Thyroid gland (tissue), 4 donors: ENCODE measurements around the gene MIEF1. TPM values are rescaled to one million over a fixed set of nuclear protein-coding genes. Genes with fewer than 3 reads are reported as not detected.

Experiments
- DNase-seq, 2 donors: peaks; one replicate each; pipeline ENCODE4 v3.0.0-alpha.2; 2019
- H3K27ac ChIP-seq, 3 donors: fragments of 200-600 bp; sonication (generic); 1 replicate in 2 of 3; 2 replicates in 1 of 3; pipeline ENCODE4 v1.5.1; 2016 to 2019; ENCODE audit warnings: mild to moderate bottlenecking in 1 of 3, moderate library complexity in 1 of 3
- H3K27me3 ChIP-seq: fragments of 200-600 bp; sonication (generic); one replicate; pipeline ENCODE4 v1.5.1; 2019
- H3K36me3 ChIP-seq, 2 donors: fragments of 200-600 bp; sonication (generic); one replicate each; pipeline ENCODE4 v1.5.1; 2016 to 2019
- H3K4me1 ChIP-seq, 2 donors: fragments of 200-600 bp; sonication (generic); one replicate each; pipeline ENCODE4 v1.5.1; 2017 to 2019
- H3K4me3 ChIP-seq, 3 donors: fragments of 200-600 bp; sonication (generic); replicated peaks in 1 of 3; 1 replicate in 2 of 3; 2 replicates in 1 of 3; pipeline ENCODE4 v1.5.1; 2016; ENCODE audit warnings: mild to moderate bottlenecking in 1 of 3
- H3K9me3 ChIP-seq: fragments of 200-600 bp; sonication (generic); one replicate; pipeline ENCODE4 v1.5.1; 2017
- POLR2A ChIP-seq, 2 donors: fragments of 450-650 bp; IDR thresholded peaks; one replicate each; pipeline ENCODE4 v1.6.1; 2017; ENCODE audit warnings: antibody characterized with exemption in 2 of 2, mild to moderate bottlenecking in 2 of 2, moderate library complexity in 1 of 2
- WGBS, 2 donors: methylation state at CpG; one replicate each; pipeline ENCODE4 v1.1.5; 2017; 5-methylcytosine and 5-hydroxymethylcytosine counted together
- intact Hi-C: fragments of 100-400 bp; cut with DNase I; formaldehyde crosslinking; loops from one replicate; pipeline ENCODE4 v1.15.1; 2023
- total RNA-seq, 4 donors: library from RNA; depleted of rRNA; stranded (reverse); fragments of >200 nt; gene quantifications; one replicate each; pipeline ENCODE4 v1.2.3, GENCODE V29; 2016
- TF ChIP-seq, protein P1 (sequence below), 6 experiments: fragments of 200-600 bp in 3 of 6; fragments of 450-650 bp in 3 of 6; sonication (generic) in 3 of 6; IDR thresholded peaks; one replicate each; pipeline ENCODE4 v1.5.1; 2016 to 2019; ENCODE audit warnings: antibody characterized with exemption in 6 of 6, mild to moderate bottlenecking in 2 of 6, inconsistent platforms in 1 of 6, moderate library complexity in 1 of 6

Gene MIEF1
- total RNA-seq, 4 donors from 2014 or later: 21.4 to 30.5 (median 26.7) TPM

DNA sequence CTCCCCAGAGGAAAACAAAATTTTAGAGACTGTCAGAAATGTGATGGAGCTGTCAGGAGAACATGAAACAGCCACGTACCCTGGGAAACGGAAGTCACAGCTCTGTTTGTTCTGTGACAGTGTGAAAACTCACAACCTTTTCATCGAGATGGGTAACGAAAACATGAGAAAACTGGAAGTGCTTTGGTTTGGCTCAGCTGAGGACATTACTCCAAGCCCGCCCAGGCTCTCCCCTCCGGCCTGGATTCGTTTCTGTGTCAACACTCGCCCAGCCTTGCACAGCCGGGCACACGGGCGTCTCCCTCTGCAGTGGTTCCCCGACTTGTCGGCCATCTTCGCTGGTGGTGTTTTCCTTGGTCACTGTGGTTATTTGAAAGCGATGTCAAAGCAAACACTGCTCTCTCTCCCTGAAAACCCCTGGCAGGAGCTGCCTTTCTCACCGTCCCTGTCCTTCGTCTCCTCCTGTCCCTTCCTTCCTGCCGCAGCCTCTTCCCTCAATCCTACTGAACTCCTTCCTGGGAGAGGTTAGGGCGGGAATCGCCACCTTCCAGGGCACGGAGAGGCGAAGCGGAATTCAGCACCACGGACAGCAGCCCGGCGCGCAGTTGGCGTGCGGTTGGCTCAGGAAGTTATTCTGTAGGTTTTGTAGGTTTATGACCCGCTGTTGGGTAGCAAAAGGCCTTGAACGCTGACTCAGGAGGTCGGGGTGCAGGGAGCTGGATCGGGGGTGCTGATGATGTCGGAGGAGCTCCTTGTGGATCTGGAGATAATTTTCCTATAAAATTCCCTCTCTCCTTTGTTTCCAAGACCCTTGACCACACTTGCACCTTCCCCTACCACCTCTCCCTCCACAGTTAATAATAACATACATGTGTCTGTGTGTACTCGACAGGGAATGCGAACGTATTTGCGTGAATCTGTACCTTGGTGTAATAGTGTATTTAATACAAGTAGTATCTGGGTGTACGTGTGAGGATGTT, 43.6 kb downstream of the MIEF1 start:
- TF ChIP-seq, protein P1, sequence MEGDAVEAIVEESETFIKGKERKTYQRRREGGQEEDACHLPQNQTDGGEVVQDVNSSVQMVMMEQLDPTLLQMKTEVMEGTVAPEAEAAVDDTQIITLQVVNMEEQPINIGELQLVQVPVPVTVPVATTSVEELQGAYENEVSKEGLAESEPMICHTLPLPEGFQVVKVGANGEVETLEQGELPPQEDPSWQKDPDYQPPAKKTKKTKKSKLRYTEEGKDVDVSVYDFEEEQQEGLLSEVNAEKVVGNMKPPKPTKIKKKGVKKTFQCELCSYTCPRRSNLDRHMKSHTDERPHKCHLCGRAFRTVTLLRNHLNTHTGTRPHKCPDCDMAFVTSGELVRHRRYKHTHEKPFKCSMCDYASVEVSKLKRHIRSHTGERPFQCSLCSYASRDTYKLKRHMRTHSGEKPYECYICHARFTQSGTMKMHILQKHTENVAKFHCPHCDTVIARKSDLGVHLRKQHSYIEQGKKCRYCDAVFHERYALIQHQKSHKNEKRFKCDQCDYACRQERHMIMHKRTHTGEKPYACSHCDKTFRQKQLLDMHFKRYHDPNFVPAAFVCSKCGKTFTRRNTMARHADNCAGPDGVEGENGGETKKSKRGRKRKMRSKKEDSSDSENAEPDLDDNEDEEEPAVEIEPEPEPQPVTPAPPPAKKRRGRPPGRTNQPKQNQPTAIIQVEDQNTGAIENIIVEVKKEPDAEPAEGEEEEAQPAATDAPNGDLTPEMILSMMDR (IDR thresholded peaks at IDR 0.05): no peak
- no peak for TF ChIP-seq POLR2A (IDR thresholded peaks at IDR 0.05)
- DNase-seq: peak; percentile 64 to 70
- no peak overlapping the region for H3K27ac ChIP-seq
- WGBS, 2 donors: 22 to 28% methylated on average over 38 to 39 of the region's 39 CpGs
- H3K4me3 ChIP-seq: no peak overlapping the region
- H3K27me3 ChIP-seq: no peaks in the 10 kb centered on the region
- no peaks in the 10 kb centered on the region for H3K36me3 ChIP-seq
- H3K9me3 ChIP-seq: no peaks in the 10 kb centered on the region
- intact Hi-C loops: no loop called here
- peaks cover 16 to 24% of the 10 kb centered on the region in 2 donors for H3K4me1 ChIP-seq

DNA sequence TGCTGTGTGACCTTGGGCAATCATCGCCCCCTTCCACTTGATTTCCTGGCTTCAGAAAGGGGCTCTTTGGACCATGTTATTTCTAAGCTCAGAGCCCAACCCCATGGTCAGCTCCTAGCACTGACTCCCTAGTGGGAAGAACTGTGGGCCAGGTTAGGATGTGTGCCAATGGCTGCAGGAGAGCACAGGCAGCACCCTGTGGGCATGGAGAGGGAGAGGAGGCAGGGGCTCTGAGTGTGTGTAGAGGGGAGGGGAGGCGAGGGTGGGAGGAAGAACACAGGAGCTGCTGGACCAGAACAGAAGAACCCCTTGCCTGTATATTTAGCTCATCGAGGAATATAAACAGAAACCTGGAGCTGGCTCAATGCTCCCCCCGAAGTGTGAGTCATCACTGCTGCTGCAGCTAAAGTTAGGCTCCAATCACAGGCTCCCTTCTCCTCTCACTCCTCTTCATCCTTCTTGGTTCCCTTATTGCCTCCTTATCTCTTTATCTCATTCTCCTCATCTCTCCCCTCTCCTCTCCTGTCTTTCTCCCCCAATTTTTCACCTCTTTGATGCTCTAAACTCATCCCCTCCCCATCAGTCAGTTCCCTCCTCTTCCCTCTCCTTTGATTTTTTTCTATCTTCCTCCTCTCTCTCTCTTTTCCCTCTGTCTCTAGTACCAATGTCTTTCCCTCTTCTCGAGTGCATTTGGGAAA, 44.9 kb downstream of the MIEF1 start:
- no peaks in the 10 kb centered on the region for H3K36me3 ChIP-seq
- H3K27ac ChIP-seq: peak overlapping the region; percentile 69 to 80 (median 77)
- DNase-seq: peak; percentile 90 to 95
- intact Hi-C loops: no loop called here
- H3K27me3 ChIP-seq: no peaks in the 10 kb centered on the region
- no peak for TF ChIP-seq POLR2A (IDR thresholded peaks at IDR 0.05)
- TF ChIP-seq, protein P1 (IDR thresholded peaks at IDR 0.05): no peak
- peaks cover 17 to 27% of the 10 kb centered on the region in 2 donors for H3K4me1 ChIP-seq
- WGBS, 2 donors: 18 to 25% methylated on average over 5 of the region's 5 CpGs
- no peaks in the 10 kb centered on the region for H3K9me3 ChIP-seq
- no peak overlapping the region for H3K4me3 ChIP-seq

DNA sequence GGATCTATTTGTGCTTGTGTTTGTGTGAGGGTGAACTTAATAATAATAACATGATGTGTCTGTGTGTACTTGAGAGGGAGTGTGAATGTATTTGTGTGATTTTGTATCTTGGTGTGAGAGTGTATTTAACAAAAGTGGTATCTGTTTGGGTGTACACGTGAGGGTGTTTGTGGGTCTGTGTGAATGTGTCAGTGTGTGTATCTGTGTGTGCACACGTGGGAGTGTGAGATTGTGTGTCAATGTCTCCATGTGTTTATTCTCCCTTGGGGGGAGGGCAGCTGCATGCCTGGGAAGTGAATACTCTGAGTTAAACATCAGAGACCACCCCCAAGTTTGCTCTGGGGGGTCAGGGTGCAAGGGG, 45.5 kb downstream of the MIEF1 start:
- H3K27ac ChIP-seq: peak overlapping the region; percentile 69 to 80 (median 77)
- 19 to 24% methylated on average over 2 of the region's 2 CpGs for WGBS, 2 donors
- H3K4me3 ChIP-seq: no peak overlapping the region
- TF ChIP-seq POLR2A (IDR thresholded peaks at IDR 0.05): no peak
- TF ChIP-seq, protein P1 (IDR thresholded peaks at IDR 0.05): no peak
- H3K9me3 ChIP-seq: no peaks in the 10 kb centered on the region
- intact Hi-C loops: no loop called here
- DNase-seq: no peak
- H3K36me3 ChIP-seq: no peaks in the 10 kb centered on the region
- H3K4me1 ChIP-seq: peaks cover 21 to 31% of the 10 kb centered on the region in 2 donors
- H3K27me3 ChIP-seq: no peaks in the 10 kb centered on the region

DNA sequence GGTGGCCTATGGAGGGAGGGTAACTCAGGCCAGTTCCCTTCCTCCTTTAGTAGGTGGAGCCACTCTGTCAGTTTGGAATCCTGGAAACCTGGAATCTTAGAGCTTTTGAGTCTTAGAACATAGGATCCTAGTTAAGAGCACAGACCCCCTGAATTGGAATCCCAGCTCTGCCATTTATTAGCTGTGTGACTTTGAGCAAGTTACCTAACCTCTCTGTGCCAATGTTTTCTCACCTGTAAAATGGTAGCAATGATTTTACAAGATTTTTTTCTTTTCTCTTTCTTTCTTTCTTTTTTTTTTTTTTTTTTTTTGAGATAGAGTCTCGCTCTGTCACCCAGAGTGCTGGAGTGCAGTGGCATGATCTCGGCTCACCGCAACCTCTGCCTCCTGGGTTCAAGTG, 51.3 kb downstream of the MIEF1 start:
- Histone ChIP-seq H3K9me3 (no peaks in the 10 kb centered on the region), H3K4me1 (peaks cover 10 to 18% of the 10 kb centered on the region in 2 donors), H3K36me3 (no peaks in the 10 kb centered on the region), H3K27ac (peak overlapping the region in 2 of 3 donors; percentile 51 to 75), H3K27me3 (no peaks in the 10 kb centered on the region), H3K4me3 (no peak overlapping the region)
- intact Hi-C loops: no loop called here
- TF ChIP-seq, protein P1 (IDR thresholded peaks at IDR 0.05): no peak
- TF ChIP-seq POLR2A (IDR thresholded peaks at IDR 0.05): no peak
- DNase-seq: no peak
- WGBS, 2 donors: 77 to 96% methylated on average over 3 of the region's 3 CpGs
